Muscle layer of colon (tissue), 2 donors: ENCODE measurements around the gene TSPOAP1.

Source experiments
- H3K27ac ChIP-seq: one replicate; pipeline ENCODE4 v1.7.0; 2013; ENCODE audit warnings: low read depth, mild to moderate bottlenecking, low read length, moderate library complexity
- H3K27me3 ChIP-seq, 2 donors: one replicate each; pipeline ENCODE4 v1.7.0; 2013; ENCODE audit warnings: low read length in 2 of 2, mild to moderate bottlenecking in 2 of 2; ENCODE audit not compliant: insufficient read depth in 2 of 2, control insufficient read depth in 1 of 2
- H3K36me3 ChIP-seq: one replicate; pipeline ENCODE4 v1.7.0; 2013; ENCODE audit warnings: mild to moderate bottlenecking, low read length; ENCODE audit not compliant: insufficient read depth
- H3K4me1 ChIP-seq: one replicate; pipeline ENCODE4 v1.7.0; 2013; ENCODE audit warnings: mild to moderate bottlenecking, low read length; ENCODE audit not compliant: insufficient read depth
- H3K4me3 ChIP-seq, 2 donors: one replicate each; pipeline ENCODE4 v1.7.0; 2013; ENCODE audit warnings: low read length in 2 of 2, low read depth in 1 of 2, mild to moderate bottlenecking in 1 of 2, moderate library complexity in 1 of 2
- H3K9ac ChIP-seq: one replicate; pipeline ENCODE4 v1.7.0; 2013; ENCODE audit warnings: low read length
- H3K9me3 ChIP-seq: one replicate; pipeline ENCODE4 v1.7.0; 2013; ENCODE audit warnings: mild to moderate bottlenecking, low read length
- donor health status: abdominal sarcoma.
- donor health status: Adenocarcinoma of cecum.

The TSPOAP1 gene

DNA sequence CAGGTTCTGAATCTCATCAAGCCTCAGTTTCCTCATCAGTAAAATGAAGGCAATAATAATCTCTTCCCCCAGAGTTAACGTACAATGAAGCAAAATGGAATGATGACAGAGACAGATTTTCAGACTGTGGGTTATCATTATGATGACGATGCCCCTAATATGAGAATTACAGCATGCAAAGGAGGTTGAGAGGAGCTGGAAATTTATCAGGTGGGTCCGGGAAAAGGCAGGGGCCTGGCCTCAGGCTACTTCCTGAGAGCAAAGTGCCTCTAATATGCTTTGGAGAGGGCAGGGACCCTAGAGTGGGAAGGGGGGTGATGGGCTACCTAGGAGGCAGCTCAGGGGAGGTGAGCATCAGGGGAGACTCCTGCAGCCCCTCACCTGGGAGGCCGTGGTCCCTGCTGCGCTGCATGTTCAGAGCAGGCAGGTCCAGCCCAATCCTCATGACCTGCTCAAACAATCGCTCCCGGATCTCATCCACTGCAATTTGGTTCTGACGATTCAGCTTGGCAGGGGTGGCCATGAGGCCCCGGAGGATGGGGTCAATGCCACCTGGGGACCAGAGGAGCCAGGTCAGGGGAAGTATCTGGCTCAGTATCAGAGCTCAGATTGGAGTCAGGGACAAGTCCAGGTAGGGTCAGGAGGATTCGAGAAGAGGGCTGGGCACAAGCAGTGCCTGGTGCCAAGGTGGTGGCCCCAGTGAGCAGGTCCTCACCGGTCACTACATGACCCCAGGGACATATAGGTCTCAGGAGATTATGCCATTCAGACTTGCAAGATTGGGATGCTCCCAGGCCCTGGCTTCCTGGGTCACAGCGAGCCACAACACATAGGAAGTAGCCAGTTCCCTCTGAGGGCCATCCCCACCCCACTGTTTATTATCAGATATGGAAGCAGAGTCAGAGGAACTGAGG lies 56.0 kb downstream of the TSPOAP1 start:
- H3K4me3 ChIP-seq, result no peak overlapping the region
- H3K9me3 ChIP-seq, result no peaks in the 10 kb centered on the region
- H3K27me3 ChIP-seq, result no peaks in the 10 kb centered on the region
- H3K9ac ChIP-seq, result no peak overlapping the region
- no peaks in the 10 kb centered on the region for H3K36me3 ChIP-seq
- no peaks in the 10 kb centered on the region for H3K4me1 ChIP-seq
- H3K27ac ChIP-seq, result no peak overlapping the region

DNA sequence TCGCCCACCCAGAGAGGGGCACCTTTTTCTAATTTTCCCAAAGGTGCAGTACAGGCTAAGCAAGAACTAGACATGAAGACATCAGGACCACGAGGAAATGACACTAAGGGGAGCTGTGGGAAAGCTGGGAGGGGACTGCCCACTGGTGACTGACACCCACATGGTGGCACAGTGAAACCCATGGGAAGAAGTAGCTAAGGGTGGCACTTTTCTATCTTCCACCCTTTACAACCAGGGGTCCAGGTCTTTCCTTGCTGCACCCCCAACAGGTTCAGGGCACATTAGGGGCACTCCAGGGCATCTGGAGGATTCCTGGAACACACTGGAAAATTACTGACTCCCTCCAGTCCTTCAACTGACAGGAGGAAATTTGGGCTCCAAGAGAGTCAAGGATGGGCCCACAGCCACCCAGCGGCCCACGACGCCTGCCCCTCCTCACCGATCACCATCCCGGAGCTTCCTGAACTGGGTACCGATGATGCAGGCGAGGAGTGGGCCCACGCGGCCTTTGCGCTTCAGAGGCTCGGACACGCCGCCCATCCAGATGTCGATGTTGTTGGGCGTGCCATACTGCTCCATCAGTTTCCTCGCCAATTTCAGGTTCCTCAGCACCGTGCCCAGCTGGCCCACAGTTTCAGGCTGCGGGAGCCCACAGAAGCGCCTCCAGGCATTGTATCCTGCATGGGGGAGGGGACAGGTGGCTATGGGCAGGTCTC lies 57.2 kb downstream of the TSPOAP1 start:
- Histone ChIP-seq H3K9ac (no peak overlapping the region), H3K27me3 (no peaks in the 10 kb centered on the region), H3K4me3 (no peak overlapping the region), H3K36me3 (no peaks in the 10 kb centered on the region), H3K27ac (no peak overlapping the region), H3K9me3 (no peaks in the 10 kb centered on the region), H3K4me1 (no peaks in the 10 kb centered on the region)

DNA sequence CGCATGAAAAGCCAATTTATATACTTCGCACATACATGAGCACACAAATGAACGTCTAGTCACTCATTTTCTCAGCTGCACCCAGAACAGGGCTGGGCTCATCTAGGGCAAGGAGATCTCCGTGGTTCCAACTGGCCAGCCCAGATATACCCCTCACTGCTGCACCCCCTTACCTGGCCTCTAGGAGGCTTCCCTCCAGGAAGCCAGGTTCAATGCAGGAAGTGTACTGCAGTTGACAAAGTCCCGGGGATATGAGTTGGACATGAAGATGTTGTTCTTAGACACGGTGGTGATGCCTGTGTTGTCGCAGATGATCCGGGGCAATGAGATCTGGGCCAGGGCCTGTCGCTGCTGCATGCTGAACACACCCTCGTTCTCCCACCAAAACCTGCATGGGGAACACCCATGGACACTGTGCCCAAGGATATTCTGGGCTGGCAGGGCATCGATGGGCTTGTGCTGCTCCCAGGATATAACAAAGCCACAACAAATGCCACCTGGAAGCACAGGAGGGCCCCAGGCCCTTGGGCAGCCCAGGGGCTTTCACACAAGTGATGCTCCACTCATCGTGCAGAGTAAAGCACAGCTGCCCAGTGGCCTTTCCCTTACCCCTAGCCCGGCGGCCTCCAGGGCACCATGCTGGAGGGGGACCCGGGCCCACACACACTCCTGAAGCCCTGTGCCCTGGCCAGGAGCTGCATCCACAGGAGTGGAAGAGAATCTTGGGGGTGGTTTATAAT lies 57.9 kb downstream of the TSPOAP1 start:
- Histone ChIP-seq H3K4me3 (no peak overlapping the region), H3K4me1 (no peaks in the 10 kb centered on the region), H3K36me3 (no peaks in the 10 kb centered on the region), H3K27ac (no peak overlapping the region), H3K9me3 (no peaks in the 10 kb centered on the region), H3K9ac (no peak overlapping the region), H3K27me3 (no peaks in the 10 kb centered on the region)

DNA sequence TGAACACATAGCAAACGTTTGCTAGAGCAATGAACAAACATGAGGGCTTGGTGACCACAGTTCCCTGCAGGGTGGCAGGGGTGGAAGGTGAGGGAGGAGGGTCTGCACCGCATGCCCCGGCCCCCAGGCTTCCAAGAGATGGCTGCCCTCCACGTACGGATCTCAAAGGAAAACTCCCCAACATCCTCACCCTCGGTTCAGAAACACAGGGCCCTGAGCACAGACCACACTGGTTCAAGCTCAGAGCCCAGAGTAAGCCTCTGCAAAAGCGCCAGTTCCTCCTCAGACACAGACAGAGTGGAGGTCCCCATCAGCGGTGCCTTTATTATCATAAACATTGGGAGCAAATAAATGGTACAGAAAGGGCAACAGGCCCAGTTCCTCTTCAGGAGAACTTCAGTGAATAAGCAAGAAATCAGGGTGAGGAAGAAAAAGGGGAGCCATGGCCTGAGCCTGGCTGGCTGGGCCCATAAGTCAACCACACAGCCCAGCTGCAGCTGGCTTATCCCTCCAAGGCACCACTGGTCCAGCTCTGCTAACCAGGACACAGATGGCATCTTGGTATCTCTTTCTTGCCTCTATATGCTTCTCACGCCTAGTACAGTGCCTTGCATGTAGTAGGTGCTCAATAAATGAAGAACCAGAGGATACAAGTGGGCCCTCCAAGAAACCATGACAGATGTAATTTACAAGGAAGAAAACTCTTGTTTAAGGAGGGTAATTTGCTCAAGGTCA lies 58.9 kb downstream of the TSPOAP1 start:
- Histone ChIP-seq H3K9ac (no peak overlapping the region), H3K4me3 (no peak overlapping the region), H3K9me3 (no peaks in the 10 kb centered on the region), H3K36me3 (no peaks in the 10 kb centered on the region), H3K27me3 (no peaks in the 10 kb centered on the region), H3K4me1 (no peaks in the 10 kb centered on the region), H3K27ac (no peak overlapping the region)

DNA sequence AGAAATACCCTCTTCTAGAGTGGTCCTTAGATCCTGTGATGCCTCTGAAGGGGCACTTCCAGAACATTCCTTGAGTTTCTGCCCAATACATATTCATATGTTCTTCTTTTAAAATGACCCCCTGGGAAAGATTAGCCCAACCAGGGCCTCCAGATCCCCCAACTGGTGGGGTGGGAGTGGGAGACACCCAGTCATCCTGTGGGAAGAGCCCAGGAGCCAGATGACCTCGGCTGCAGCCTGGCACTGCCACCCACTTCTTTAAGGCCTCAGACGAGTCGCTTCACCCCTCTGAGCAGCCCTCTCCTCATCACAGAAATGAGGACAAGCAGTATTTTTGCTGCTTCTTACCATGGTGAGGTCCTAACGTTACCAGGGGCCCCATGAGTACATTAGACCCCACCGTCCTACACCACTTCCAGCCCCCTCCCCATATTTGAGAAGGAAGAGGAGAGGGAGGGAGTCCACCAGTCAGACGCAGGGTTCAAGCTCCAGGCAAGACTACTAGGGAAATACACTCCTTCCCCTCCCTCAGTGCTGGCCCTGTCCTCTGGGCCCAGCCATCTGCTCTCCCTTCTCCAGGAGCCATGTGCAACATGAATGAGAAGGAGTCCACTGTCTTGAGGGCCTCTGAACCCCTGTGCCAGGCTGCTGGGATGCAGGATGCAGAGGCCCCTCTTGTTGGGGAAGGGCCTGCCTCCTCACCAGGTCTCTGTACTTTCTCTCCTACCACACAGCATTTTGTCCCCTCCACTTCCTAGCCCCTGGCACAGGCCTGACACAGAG lies 59.6 kb downstream of the TSPOAP1 start:
- Histone ChIP-seq H3K27me3 (peaks cover 0 to under 1% of the 10 kb centered on the region in 2 donors), H3K4me1 (no peaks in the 10 kb centered on the region), H3K9ac (no peak overlapping the region), H3K36me3 (no peaks in the 10 kb centered on the region), H3K9me3 (no peaks in the 10 kb centered on the region), H3K4me3 (no peak overlapping the region), H3K27ac (no peak overlapping the region)

DNA sequence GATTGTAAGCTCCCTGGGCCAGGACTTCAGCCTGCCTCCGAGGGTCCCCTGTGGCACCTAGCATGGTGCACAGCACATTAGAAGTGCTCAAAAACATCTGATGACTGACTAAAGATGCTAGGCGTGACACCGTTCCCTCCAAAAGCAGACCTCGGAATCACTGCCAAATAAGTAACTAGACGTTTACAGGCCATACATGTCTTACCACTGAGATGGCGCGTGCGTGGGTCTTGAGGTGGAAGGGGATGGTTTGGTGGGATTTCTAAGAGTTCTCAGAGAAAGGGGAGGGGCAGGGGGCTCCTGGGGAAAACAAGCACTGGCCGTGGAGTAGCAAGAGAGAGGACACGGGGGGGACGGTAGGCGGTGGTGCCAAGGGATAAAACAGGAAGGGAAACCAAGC lies 60.3 kb downstream of the TSPOAP1 start:
- Histone ChIP-seq H3K27me3 (peaks cover 0 to 4% of the 10 kb centered on the region in 2 donors), H3K4me1 (no peaks in the 10 kb centered on the region), H3K36me3 (no peaks in the 10 kb centered on the region), H3K9ac (no peak overlapping the region), H3K4me3 (no peak overlapping the region), H3K27ac (no peak overlapping the region), H3K9me3 (no peaks in the 10 kb centered on the region)

DNA sequence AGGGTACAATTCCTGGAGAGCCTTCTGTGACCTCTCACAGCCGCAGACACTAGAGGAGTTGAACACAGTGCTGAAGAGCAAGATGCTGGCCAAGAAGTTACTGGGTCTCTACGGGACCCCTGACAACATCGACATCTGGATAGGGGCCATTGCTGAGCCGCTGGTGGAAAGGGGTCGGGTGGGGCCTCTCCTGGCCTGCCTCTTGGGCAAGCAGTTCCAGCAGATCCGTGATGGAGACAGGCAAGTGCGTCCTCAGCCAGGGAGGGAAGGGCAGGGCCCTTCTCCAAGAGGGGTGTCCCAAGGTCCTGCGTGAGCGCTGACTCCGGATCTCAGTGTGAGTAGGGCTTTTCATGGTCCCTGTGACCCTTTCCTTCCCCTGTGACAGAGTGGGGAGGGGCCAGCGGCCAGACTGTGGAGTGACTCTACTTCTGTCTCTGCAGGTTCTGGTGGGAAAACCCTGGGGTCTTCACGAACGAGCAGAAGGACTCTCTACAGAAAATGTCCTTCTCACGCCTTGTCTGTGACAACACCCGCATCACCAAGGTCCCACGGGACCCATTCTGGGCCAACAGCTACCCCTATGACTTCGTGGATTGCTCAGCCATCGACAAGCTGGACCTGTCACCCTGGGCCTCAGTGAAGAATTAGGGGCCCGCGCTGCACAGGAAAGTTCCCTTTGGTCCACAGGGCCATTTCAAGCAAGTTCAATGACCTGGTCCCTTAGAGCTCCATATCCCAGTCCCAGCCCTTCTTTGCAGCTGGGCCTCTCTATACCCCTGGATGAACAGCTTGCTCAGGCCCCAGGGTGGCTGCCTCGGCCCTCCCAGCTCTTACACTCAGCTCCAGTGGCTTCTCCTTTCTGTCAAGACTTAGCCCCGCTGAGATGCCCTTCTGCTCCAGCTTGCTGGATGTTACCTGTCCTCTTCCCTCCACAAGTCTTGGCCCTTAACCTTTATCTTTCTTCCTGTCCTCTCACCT lies 61.0 kb downstream of the TSPOAP1 start:
- Histone ChIP-seq H3K9ac (no peak overlapping the region), H3K9me3 (no peaks in the 10 kb centered on the region), H3K4me3 (no peak overlapping the region), H3K4me1 (no peaks in the 10 kb centered on the region), H3K27ac (no peak overlapping the region), H3K36me3 (no peaks in the 10 kb centered on the region), H3K27me3 (peaks cover 0 to 4% of the 10 kb centered on the region in 2 donors)

DNA sequence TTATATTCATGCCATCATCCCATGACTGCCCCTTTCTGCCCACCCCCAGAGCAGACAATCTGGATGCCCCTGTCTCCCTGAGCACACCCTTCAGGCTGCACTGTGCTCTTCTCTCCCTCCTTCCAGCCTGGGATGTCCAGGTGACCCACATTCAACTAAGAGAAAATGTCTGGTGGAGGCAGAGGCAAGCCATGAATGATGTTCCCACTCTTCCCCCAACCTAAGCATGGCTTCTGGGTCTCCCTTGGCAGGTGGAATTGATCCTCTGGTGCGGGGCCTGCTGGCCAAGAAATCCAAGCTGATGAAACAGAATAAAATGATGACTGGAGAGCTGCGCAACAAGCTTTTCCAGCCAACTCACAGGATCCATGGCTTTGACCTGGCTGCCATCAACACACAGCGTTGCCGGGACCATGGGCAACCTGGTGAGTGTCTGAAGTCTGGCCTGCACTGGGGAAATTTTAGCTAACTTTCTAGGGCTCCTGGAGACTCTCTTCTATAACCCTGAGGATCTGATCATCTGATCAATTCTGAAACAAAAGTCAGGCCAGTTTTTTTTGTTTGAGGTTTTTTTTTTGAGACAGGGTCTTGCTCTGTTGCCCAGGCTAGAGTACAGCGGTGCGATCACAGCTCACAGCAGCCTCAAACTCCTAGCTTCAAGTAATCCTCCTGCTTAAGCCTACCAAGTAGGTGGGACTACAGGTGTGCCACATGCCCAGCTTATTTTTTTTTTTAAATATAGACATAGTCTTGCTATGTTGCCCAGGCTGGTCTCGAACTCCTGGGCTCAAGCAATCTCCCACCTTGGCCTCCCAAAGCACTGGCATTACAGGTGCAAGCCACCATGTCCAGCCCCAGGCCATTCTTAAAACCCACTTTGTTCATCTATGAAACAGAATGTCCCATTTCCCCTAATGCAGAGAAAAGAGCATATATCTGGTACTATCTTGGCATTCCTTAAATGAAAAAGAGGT lies 62.4 kb downstream of the TSPOAP1 start:
- Histone ChIP-seq H3K4me1 (no peaks in the 10 kb centered on the region), H3K9ac (no peak overlapping the region), H3K27me3 (peaks cover 0 to 4% of the 10 kb centered on the region in 2 donors), H3K4me3 (no peak overlapping the region), H3K36me3 (no peaks in the 10 kb centered on the region), H3K9me3 (no peaks in the 10 kb centered on the region), H3K27ac (no peak overlapping the region)

DNA sequence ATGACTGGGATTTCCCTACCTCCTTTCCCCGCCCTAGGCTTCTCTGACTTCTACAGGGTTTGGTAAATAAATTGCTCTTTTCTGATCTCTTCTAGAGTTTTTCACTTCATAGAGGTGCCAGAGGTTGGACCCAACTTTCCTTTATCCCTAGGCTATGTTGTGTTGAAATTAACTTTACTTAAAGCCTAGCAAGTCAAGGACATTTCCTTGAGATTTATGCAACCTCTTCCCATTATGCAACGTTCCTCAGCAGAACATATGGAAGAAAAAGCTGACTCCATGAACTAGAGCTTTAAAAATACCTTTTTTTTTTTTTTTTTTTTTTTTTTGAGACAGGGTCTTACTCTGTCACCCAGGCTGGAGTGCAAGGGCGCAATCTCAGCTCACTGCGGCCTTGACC lies 63.3 kb downstream of the TSPOAP1 start:
- Histone ChIP-seq H3K27me3 (peaks cover 4 to 7% of the 10 kb centered on the region in 2 donors), H3K9ac (no peak overlapping the region), H3K4me1 (no peaks in the 10 kb centered on the region), H3K36me3 (no peaks in the 10 kb centered on the region), H3K27ac (no peak overlapping the region), H3K4me3 (no peak overlapping the region), H3K9me3 (no peaks in the 10 kb centered on the region)
